SU-DHL-6 (cell line): Measurements from ENCODE around the gene PMPCB.
A peak's percentile ranks its signal among the peaks of the same experiment; 100 is the strongest.

ENCODE experiments used
- EZH2phosphoT487 ChIP-seq: fragments of 200-600 bp; sonication (generic), shearing (Covaris generic); conservative IDR thresholded peaks from 2 replicates; pipeline ENCODE4 v1.6.1; 2018; ENCODE audit warnings: mild to moderate bottlenecking, antibody characterized with exemption, low read length, moderate library complexity, mixed read lengths
- TF ChIP-seq, protein P1 (sequence below): fragments of 200-600 bp; sonication (generic); IDR thresholded peaks from one replicate; pipeline ENCODE4 v1.5.1; 2017; ENCODE audit warnings: antibody characterized with exemption, mild to moderate bottlenecking, low read length, moderate library complexity; ENCODE audit not compliant: insufficient read depth, poor library complexity, severe bottlenecking

DNA sequence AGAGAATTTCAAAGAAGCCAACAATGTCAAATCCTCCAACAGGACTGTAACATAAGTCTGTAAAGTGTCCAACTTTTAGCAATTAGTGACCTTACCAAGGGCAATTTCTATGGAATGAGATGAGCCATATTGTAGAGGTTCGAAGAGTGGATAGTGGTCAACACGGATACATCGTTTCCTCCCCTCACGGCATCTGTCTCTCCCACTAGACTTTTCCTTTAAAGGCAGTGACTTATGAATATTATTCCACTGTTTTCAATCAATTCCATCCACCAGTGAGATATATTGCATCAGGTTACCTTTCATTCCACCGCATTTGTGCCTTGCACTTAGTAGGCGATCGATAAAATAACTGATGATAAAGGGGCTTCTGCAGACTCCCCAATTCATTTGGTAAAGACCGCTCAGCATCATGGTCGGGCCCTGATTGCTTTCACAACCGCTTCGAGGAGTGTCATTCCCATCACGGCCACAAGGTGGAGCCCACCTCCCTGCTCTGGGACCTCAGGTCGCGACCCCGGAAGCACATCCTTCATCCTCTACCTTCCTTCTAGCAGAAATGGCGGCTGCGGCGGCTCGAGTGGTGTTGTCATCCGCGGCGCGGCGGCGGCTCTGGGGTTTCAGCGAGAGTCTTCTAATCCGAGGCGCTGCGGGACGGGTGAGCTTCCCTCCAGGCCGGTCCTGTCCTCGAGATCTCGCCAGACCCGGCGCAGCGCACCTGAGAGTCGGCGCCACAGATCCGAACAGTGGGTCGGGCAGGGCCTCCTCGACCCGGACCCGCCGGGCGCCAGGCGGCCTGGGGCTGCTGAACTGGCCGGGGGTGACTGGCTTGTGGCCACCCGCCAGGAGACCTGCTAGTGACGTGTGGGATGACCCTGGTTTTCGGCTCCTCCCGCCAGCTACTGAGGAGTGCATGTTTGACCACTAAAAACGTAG, at the start of gene PMPCB:
- TF ChIP-seq, protein P1, sequence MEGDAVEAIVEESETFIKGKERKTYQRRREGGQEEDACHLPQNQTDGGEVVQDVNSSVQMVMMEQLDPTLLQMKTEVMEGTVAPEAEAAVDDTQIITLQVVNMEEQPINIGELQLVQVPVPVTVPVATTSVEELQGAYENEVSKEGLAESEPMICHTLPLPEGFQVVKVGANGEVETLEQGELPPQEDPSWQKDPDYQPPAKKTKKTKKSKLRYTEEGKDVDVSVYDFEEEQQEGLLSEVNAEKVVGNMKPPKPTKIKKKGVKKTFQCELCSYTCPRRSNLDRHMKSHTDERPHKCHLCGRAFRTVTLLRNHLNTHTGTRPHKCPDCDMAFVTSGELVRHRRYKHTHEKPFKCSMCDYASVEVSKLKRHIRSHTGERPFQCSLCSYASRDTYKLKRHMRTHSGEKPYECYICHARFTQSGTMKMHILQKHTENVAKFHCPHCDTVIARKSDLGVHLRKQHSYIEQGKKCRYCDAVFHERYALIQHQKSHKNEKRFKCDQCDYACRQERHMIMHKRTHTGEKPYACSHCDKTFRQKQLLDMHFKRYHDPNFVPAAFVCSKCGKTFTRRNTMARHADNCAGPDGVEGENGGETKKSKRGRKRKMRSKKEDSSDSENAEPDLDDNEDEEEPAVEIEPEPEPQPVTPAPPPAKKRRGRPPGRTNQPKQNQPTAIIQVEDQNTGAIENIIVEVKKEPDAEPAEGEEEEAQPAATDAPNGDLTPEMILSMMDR, result peak; percentile 97
- no peak for TF ChIP-seq EZH2phosphoT487
